HFFc6 (cell line): Measurements from ENCODE around the gene ATG16L1. TPM values are rescaled to one million over a fixed set of nuclear protein-coding genes. Genes with fewer than 3 reads are reported as not detected.

Experiments
- DNase-seq: peaks from one replicate; pipeline ENCODE4 v3.0.0-alpha.2; 2018
- H3K27ac Mint-ChIP-seq: 2 replicates; pipeline ENCODE4 v1.8.0; 2020; ENCODE audit warnings: mild to moderate bottlenecking, mixed read lengths
- H3K27me3 Mint-ChIP-seq: 2 replicates; pipeline ENCODE4 v1.8.0; 2021; ENCODE audit warnings: mild to moderate bottlenecking, moderate library complexity, mixed read lengths; ENCODE audit not compliant: insufficient read depth
- H3K36me3 Mint-ChIP-seq: 2 replicates; pipeline ENCODE4 v1.8.0; 2021; ENCODE audit warnings: low read depth, mixed read lengths
- H3K4me1 Mint-ChIP-seq: 2 replicates; pipeline ENCODE4 v1.8.0; 2020; ENCODE audit warnings: low read depth, mixed read lengths
- H3K4me3 Mint-ChIP-seq: 2 replicates; pipeline ENCODE4 v1.8.0; 2020; ENCODE audit warnings: mild to moderate bottlenecking, moderate library complexity, mixed read lengths
- H3K9me3 Mint-ChIP-seq: 2 replicates; pipeline ENCODE4 v1.8.0; 2020; ENCODE audit warnings: mild to moderate bottlenecking, mixed read lengths
- CTCF ChIP-seq: fragments of 200-600 bp; sonication (generic); IDR thresholded peaks from 2 replicates; pipeline ENCODE4 v1.5.0; 2021; ENCODE audit warnings: antibody characterized with exemption, mild to moderate bottlenecking
- total RNA-seq, 6 experiments: library from RNA; stranded (reverse); fragmentation: NEBNext Ultra II Directional; extraction: Animal tissue kit (Norgen Biotek cat#: 25700); gene quantifications; 2 replicates in 1 of 6; 3 replicates in 5 of 6; pipeline ENCODE4 v1.2.3, GENCODE V29; 2021

Gene ATG16L1
- total RNA-seq, 6 experiments from 2014 or later = 19.7 to 22.8 (median 21.6) TPM

DNA sequence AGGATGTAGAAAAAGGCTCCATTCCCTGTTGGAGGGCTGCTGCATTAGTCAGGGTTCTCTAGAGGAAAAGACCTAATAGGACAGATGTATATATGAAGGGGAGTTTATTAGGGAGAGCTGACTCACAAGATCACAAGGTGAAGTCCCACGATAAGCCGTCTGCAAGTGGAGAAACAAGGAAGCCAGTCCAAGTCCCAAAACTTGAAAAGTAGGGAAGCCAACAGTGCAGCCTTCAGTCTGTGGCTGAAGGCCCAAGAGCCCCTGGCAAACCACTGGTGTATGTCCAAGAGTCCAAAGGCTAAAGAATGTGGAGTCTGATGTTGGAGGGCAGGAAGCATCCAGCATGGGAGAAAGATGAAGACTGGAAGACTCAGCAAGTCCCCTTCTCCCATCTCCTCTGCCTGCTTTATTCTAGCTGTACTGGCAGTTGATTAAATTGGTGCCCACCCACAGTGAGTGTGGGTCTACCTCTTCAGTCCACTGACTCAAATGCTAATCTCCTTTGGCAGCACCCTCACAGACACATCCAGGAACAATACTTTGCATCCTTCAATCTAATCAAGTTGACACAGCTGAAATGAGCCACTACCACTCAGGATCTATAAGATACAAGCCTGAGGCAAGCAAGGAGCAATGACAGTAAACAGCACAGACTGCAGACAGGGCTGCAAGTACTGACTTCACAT, 30.0 kb upstream of the ATG16L1 start:
- TF ChIP-seq CTCF = no peak
- Mint-ChIP-seq H3K27me3 (peaks cover 30% of the 10 kb centered on the region), H3K4me3 (no peak overlapping the region), H3K9me3 (no peaks in the 10 kb centered on the region; the same call in 1 of the 2 replicates), H3K27ac (no peak overlapping the region), H3K4me1 (no peaks in the 10 kb centered on the region), H3K36me3 (no peaks in the 10 kb centered on the region)
- no peak for DNase-seq

DNA sequence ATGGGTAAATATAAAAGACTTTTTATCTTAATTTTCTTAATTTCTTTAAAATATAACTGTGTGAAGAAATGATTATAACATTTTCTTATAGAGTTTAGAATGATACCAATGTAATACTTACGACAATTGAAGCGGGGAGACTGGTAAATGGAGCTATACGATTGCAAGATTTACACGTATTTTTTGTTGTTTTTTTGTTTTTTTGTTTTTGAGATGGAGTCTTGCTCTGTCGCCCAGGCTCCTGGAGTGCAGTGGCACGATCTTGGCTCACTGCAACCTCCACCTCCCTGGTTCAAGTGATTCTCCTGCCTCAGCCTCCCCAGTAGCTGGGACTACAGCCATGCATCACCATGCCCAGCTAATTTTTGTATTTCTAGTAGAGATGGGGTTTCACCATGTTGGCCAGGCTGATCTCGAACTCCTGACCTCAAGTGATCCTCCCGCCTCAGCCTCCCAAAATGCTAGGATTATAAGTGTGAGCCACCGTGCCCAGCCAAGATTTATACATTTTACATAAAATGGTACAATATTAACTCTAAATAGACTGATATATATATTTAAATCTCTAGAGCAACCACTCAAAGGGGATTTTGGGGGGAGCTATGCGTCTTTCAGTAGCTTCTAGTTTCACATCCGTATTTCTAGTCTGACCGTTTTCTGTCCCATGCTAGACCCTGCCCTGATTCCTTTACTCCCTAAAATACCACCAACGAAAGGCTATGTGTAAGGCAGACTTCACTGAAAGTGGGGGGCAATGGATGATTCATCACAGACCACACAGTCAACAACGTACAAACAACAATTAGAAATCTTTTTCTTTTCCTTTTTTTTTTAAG, 28.2 kb upstream of the ATG16L1 start:
- no peak overlapping the region for H3K27ac Mint-ChIP-seq

DNA sequence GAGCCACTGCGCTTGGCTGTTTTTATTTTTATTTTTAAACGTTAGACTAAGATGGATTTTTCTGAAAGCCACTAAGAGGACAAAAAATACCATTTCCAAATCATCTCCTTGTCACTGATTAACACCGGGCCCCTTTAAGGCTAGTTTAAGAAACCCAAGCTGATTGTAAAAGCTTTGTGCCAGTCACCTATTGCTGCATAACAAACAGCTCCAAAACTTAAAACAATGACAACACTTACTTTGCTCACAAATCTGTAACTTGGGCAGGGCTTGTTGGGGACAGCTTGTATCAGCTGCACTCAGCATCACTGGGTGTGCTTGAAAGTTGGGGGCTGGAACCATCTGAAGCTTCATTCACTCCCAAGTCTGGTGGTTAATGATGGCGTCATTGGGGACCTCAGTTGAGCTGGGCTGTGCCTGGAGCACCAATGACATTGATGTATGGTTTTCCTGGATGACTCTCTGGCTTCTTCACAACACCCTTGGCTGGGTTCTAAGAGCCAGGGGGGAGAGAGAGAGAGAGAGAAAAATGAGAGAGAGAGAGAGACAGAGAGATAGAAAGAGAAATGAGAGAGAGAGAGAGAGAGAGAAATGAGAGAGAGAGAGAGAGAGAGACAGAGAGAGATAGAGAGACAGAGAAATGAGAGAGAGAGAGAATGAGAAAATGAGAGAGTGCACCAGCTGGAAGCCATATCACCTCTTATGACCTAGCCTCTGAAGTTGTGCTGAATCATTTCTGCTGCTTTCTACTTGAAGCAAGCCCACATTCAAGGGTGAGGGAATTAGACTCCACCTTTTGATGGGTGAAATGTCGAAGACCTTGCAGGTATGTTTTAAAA, 26.0 kb upstream of the ATG16L1 start:
- TF ChIP-seq CTCF = no peak
- Mint-ChIP-seq H3K4me1 (no peaks in the 10 kb centered on the region), H3K27ac (no peak overlapping the region), H3K27me3 (peaks cover 47% of the 10 kb centered on the region), H3K36me3 (no peaks in the 10 kb centered on the region), H3K9me3 (no peaks in the 10 kb centered on the region; the same call in 1 of the 2 replicates), H3K4me3 (no peak overlapping the region)
- DNase-seq = no peak

More for the DNA sequence above, 28.2 kb upstream of the ATG16L1 start:
- Mint-ChIP-seq H3K4me3 (no peak overlapping the region), H3K9me3 (no peaks in the 10 kb centered on the region; the same call in 1 of the 2 replicates), H3K36me3 (no peaks in the 10 kb centered on the region), H3K4me1 (no peaks in the 10 kb centered on the region), H3K27me3 (peaks cover 40% of the 10 kb centered on the region)
- DNase-seq = no peak
- TF ChIP-seq CTCF = no peak

DNA sequence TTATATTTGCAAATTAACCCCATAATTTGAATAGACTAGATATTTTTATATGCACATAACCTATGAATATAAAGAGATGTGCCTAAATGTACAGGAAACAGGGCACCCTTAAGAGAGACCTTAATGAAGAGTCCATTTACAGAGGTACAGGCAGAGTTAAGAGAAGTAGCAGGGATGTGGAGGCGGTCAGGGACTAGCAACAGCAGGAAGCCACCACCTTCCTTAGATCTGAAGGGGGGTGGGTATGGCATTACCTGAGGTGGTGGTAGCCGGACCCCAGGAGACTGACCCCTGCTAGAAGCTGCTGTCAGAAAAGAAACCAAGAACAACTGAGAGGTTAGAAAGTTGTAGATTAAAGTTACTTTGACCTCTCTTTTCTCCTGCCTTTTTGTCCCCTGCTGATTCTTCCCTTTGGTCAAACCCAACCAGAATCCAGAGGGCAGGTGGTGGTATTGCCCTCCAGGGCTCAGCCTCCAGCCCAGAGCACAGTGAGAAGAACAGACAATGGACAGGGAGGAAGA, 24.9 kb upstream of the ATG16L1 start:
- no peak for DNase-seq
- Mint-ChIP-seq H3K36me3 (no peaks in the 10 kb centered on the region), H3K27ac (no peak overlapping the region), H3K9me3 (no peaks in the 10 kb centered on the region; the same call in 1 of the 2 replicates), H3K27me3 (peaks cover 47% of the 10 kb centered on the region), H3K4me3 (no peak overlapping the region), H3K4me1 (no peaks in the 10 kb centered on the region)
- TF ChIP-seq CTCF = no peak

- Mint-ChIP-seq H3K36me3 (no peaks in the 10 kb centered on the region), H3K4me1 (no peaks in the 10 kb centered on the region), H3K27me3 (peaks cover 46% of the 10 kb centered on the region), H3K27ac (no peak overlapping the region), H3K9me3 (no peaks in the 10 kb centered on the region; the same call in 1 of the 2 replicates), H3K4me3 (no peak overlapping the region)
- DNase-seq = no peak
- no peak for TF ChIP-seq CTCF
These were observed 24.0 kb upstream of the ATG16L1 start for GRCh38 chr2:233227346-233227978.
